ENCODE results near the gene VASP.

The VASP gene

GRCh38 chr19:45468159-45468651, 39.1 kb upstream of the VASP start:
- Histone ChIP-seq H3K27me3 (peaks cover 36% of the 10 kb centered on the region), H3K9ac (peak overlapping the region; percentile 82), H3K4me2 (peak overlapping the region; percentile 100), H3K36me3 (no peaks in the 10 kb centered on the region), H3K27ac (no peak overlapping the region), H3K4me1 (peaks cover 47% of the 10 kb centered on the region), H3K9me3 (no peaks in the 10 kb centered on the region), H4K20me1 (peaks cover 19% of the 10 kb centered on the region), H3K4me3 (peak overlapping the region; percentile 81)
- no peak for TF ChIP-seq Cebpa-rat (IDR thresholded peaks at IDR 0.05)

GRCh38 chr19:45468803-45469131, 38.5 kb upstream of the VASP start:
- peaks cover 19% of the 10 kb centered on the region for H4K20me1 ChIP-seq
- H3K4me2 ChIP-seq: peak overlapping the region; percentile 100
- H3K9me3 ChIP-seq: no peaks in the 10 kb centered on the region
- peaks cover 47% of the 10 kb centered on the region for H3K4me1 ChIP-seq
- H3K27ac ChIP-seq: peak overlapping the region; percentile 71; the same call in 1 of the 2 replicates
- H3K36me3 ChIP-seq: no peaks in the 10 kb centered on the region
- H3K27me3 ChIP-seq: peaks cover 41% of the 10 kb centered on the region
- peak overlapping the region; percentile 82 for H3K9ac ChIP-seq
- TF ChIP-seq Cebpa-rat (IDR thresholded peaks at IDR 0.05): no peak
- peak overlapping the region; percentile 81 for H3K4me3 ChIP-seq

- Histone ChIP-seq H3K4me2 (peak overlapping the region; percentile 100), H3K4me1 (peaks cover 47% of the 10 kb centered on the region), H3K9me3 (no peaks in the 10 kb centered on the region), H3K27ac (peak overlapping the region; percentile 71), H3K4me3 (peak overlapping the region; percentile 81), H3K27me3 (peaks cover 47% of the 10 kb centered on the region), H3K9ac (peak overlapping the region; percentile 82), H4K20me1 (peaks cover 19% of the 10 kb centered on the region), H3K36me3 (no peaks in the 10 kb centered on the region)
- TF ChIP-seq Cebpa-rat (IDR thresholded peaks at IDR 0.05): no peak
Observed at GRCh38 chr19:45469132-45469944, 37.9 kb upstream of the VASP start.

GRCh38 chr19:45469945-45470761, 37.1 kb upstream of the VASP start:
- Histone ChIP-seq H3K9me3 (no peaks in the 10 kb centered on the region), H3K36me3 (no peaks in the 10 kb centered on the region), H3K4me1 (peaks cover 39% of the 10 kb centered on the region), H3K9ac (peak overlapping the region; percentile 13; the same call in 1 of the 2 replicates), H3K27ac (no peak overlapping the region), H3K4me3 (peak overlapping the region; percentile 81), H4K20me1 (peaks cover 19% of the 10 kb centered on the region), H3K4me2 (peak overlapping the region; percentile 100), H3K27me3 (peaks cover 55% of the 10 kb centered on the region)
- no peak for TF ChIP-seq Cebpa-rat (IDR thresholded peaks at IDR 0.05)

- peaks cover 61% of the 10 kb centered on the region for H3K27me3 ChIP-seq
- peaks cover 36% of the 10 kb centered on the region for H3K4me1 ChIP-seq
- H3K9me3 ChIP-seq: no peaks in the 10 kb centered on the region
- peak overlapping the region; percentile 100 for H3K4me2 ChIP-seq
- H3K4me3 ChIP-seq: no peak overlapping the region
- H3K27ac ChIP-seq: no peak overlapping the region
- no peak for TF ChIP-seq Cebpa-rat (IDR thresholded peaks at IDR 0.05)
- H3K36me3 ChIP-seq: no peaks in the 10 kb centered on the region
- no peak overlapping the region for H3K9ac ChIP-seq
- peaks cover 19% of the 10 kb centered on the region for H4K20me1 ChIP-seq
Observed at GRCh38 chr19:45470762-45471081, 36.6 kb upstream of the VASP start.

- H3K36me3 ChIP-seq: no peaks in the 10 kb centered on the region
- 0 out of 2 replicates have a peak overlapping the region, but pooled peaks have one; percentile 100 for H3K4me2 ChIP-seq
- H3K9me3 ChIP-seq: no peaks in the 10 kb centered on the region
- H3K27ac ChIP-seq: no peak overlapping the region
- H3K9ac ChIP-seq: no peak overlapping the region
- H4K20me1 ChIP-seq: peaks cover 19% of the 10 kb centered on the region
- H3K4me1 ChIP-seq: peaks cover 41% of the 10 kb centered on the region
- no peak for TF ChIP-seq Cebpa-rat (IDR thresholded peaks at IDR 0.05)
- no peak overlapping the region for H3K4me3 ChIP-seq
- H3K27me3 ChIP-seq: peaks cover 65% of the 10 kb centered on the region
Observed at GRCh38 chr19:45471111-45471930, 36.0 kb upstream of the VASP start.

GRCh38 chr19:45471931-45472562, 35.2 kb upstream of the VASP start:
- Histone ChIP-seq H3K27me3 (peaks cover 67% of the 10 kb centered on the region), H3K27ac (no peak overlapping the region), H3K4me1 (peaks cover 42% of the 10 kb centered on the region), H3K4me3 (no peak overlapping the region), H3K9ac (no peak overlapping the region), H3K9me3 (no peaks in the 10 kb centered on the region), H3K4me2 (no peak overlapping the region; the same call in 1 of the 2 replicates), H4K20me1 (peaks cover 19% of the 10 kb centered on the region), H3K36me3 (no peaks in the 10 kb centered on the region)
- TF ChIP-seq Cebpa-rat (IDR thresholded peaks at IDR 0.05): no peak

- Histone ChIP-seq H3K4me3 (no peak overlapping the region), H4K20me1 (peaks cover 19% of the 10 kb centered on the region), H3K4me2 (no peak overlapping the region; the same call in 1 of the 2 replicates), H3K4me1 (peaks cover 45% of the 10 kb centered on the region), H3K9ac (no peak overlapping the region), H3K9me3 (no peaks in the 10 kb centered on the region), H3K27ac (no peak overlapping the region), H3K27me3 (peaks cover 67% of the 10 kb centered on the region), H3K36me3 (no peaks in the 10 kb centered on the region)
- no peak for TF ChIP-seq Cebpa-rat (IDR thresholded peaks at IDR 0.05)
Observed at GRCh38 chr19:45472563-45473366, 34.5 kb upstream of the VASP start.
